ENCODE data around the gene ITPA. TPM values are rescaled to one million over a fixed set of nuclear protein-coding genes. Genes with fewer than 3 reads are reported as not detected.

The ITPA gene
- total and polyA plus RNA-seq, 2 of the 8 experiments (the other 6 are each of a cell fraction or from before 2014, with no cell fraction given) = 88.2 to 94.0 TPM

DNA sequence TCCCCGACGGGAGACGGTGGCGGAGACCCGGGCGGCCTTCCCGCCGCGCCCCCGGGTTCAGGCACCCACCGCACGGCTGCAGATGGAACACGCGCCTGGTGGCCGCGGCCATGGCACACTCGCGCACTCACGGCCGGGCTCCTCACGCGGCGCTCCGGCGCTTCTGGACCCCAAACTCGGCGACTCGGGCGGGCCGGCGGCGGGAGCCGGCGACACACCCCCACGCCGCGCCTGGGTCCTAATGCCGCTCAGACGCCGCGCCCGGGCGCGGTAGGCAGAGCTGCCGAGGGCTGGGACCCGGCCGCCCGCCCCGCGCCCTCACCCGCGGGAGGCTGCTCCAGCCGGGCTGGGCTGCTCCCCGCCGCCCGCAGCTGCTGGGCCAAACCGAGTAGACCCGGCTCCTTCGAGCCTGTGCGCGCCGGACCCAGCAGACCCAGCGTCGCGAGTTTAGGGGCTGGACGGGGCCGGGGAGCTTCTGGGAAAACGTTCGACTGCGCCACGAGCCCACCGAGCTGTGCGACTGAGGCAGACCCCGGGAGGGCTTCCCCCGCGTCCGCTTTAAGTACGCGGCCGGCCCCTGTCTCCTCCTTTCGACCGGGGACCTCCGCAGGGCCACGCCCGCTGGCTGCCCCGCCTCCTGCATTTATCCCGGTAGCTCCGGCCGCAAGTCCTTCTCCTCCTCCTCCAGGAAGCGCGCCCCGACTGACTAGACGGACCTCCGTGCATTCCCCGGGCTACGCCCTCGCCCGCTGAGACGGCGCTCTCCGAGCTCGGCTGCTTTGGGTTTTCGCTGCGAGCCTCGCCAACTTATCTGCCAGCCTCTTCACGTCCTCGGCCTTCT, 29.9 kb downstream of the ITPA start, which contains the start of gene SLC4A11 (continued):
- TF ChIP-seq EGR1 (IDR thresholded peaks at IDR 0.05; ENCODE audit: borderline replicate concordance, low read depth, low read length) (no peak), EP300 (IDR thresholded peaks at IDR 0.05; ENCODE audit: borderline replicate concordance in 1 of 2, low read depth in 2 of 2, low read length in 2 of 2) (no peak), KDM5A (IDR thresholded peaks at IDR 0.05; ENCODE audit: low read length) (no peak), RBBP5 (IDR thresholded peaks at IDR 0.05; ENCODE audit: borderline replicate concordance, low read depth, low read length) (peak; percentile 28; the same call in 1 of the 2 replicates), CHD1 (IDR thresholded peaks at IDR 0.05; ENCODE audit: low read depth, low read length) (no peak), FOSL1 (IDR thresholded peaks at IDR 0.05; ENCODE audit: insufficient read depth, low read depth, low read length) (peak; percentile 95), JUN (IDR thresholded peaks at IDR 0.05; ENCODE audit: low read depth, low read length) (no peak), CREB1 (IDR thresholded peaks at IDR 0.05) (no peak), GTF2F1 (IDR thresholded peaks at IDR 0.05; ENCODE audit: borderline replicate concordance, low read depth, low read length) (no peak), BACH1 (IDR thresholded peaks at IDR 0.05; ENCODE audit: low read length) (peak; percentile 41; the same call in 1 of the 2 replicates), KDM1A (IDR thresholded peaks at IDR 0.05; ENCODE audit: borderline replicate concordance, low read length) (peak; percentile 30; the same call in 1 of the 2 replicates), SIN3A (conservative IDR thresholded peaks at IDR 0.05 in 1 of 2, IDR thresholded peaks at IDR 0.05 in 1 of 2; ENCODE audit: low read depth in 1 of 2, low read length in 2 of 2) (0 out of 4 replicates have a peak, but pooled peaks of 1 of the 2 experiments have one; percentile 31), CTBP2 (IDR thresholded peaks at IDR 0.05; ENCODE audit: borderline replicate concordance, insufficient read depth, insufficient read length, low read length) (peak; percentile 43), SIRT6 (IDR thresholded peaks at IDR 0.05; ENCODE audit: low read length) (no peak), EZH2 (IDR thresholded peaks at IDR 0.05; ENCODE audit: low read depth, low read length, severe bottlenecking) (no peak), ZNF274 (IDR thresholded peaks at IDR 0.05; ENCODE audit: borderline replicate concordance, extremely low read depth, low read length) (no peak), BCL11A (IDR thresholded peaks at IDR 0.05; ENCODE audit: low read depth in 2 of 2, low read length in 2 of 2) (no peak)
